GM19239 (cell line): ENCODE results near the gene CDC42SE2.
"Not testable (repeated sequence)": the region's sequence is repeated elsewhere in the genome, so short reads cannot be mapped to it uniquely, and the experiment has no call there.

Source experiments
- DNase-seq: peaks from one replicate; pipeline ENCODE4 v3.0.0; 2011; ENCODE audit warnings: low spot score; ENCODE audit not compliant: insufficient read length
- FAIRE-seq: peaks from 2 replicates; lab custom pipeline; 2011; peaks lifted over from hg19 to GRCh38; lab: Jason Lieb, UNC

Gene CDC42SE2

GRCh38 chr5:131276072-131276471 lies 12.2 kb downstream of the CDC42SE2 start:
- FAIRE-seq (peak; percentile 21), DNase-seq (no peak)

GRCh38 chr5:131277447-131277846 lies 13.6 kb downstream of the CDC42SE2 start:
- FAIRE-seq (no peak), DNase-seq (no peak)

- FAIRE-seq (no peak), DNase-seq (no peak)
Observed at GRCh38 chr5:131277875-131278740, 14.3 kb downstream of the CDC42SE2 start.

GRCh38 chr5:131278741-131279124 lies 14.9 kb downstream of the CDC42SE2 start:
- FAIRE-seq, DNase-seq: not testable (repeated sequence)

GRCh38 chr5:131279204-131279603 lies 15.4 kb downstream of the CDC42SE2 start:
- FAIRE-seq (peak; percentile 72), DNase-seq (no peak)

GRCh38 chr5:131280417-131280816 lies 16.6 kb downstream of the CDC42SE2 start:
- DNase-seq (no peak), FAIRE-seq (peak; percentile 37)

GRCh38 chr5:131281133-131281867 lies 17.4 kb downstream of the CDC42SE2 start:
- peak; percentile 93 for FAIRE-seq

GRCh38 chr5:131281868-131282234 lies 18.0 kb downstream of the CDC42SE2 start:
- no peak for DNase-seq
- FAIRE-seq, result peak; percentile 69

More at GRCh38 chr5:131281133-131281867, 17.4 kb downstream of the CDC42SE2 start:
- no peak for DNase-seq

- no peak for FAIRE-seq
Observed at GRCh38 chr5:131282235-131282634, 18.4 kb downstream of the CDC42SE2 start.

GRCh38 chr5:131285703-131286399 lies 22.0 kb downstream of the CDC42SE2 start:
- DNase-seq, result no peak
- peak; percentile 82 for FAIRE-seq

More at GRCh38 chr5:131282235-131282634, 18.4 kb downstream of the CDC42SE2 start:
- DNase-seq, result no peak

GRCh38 chr5:131286400-131286715 lies 22.5 kb downstream of the CDC42SE2 start:
- no peak for FAIRE-seq

GRCh38 chr5:131288328-131288727 lies 24.5 kb downstream of the CDC42SE2 start:
- DNase-seq (no peak), FAIRE-seq (peak; percentile 65)

More at GRCh38 chr5:131286400-131286715, 22.5 kb downstream of the CDC42SE2 start:
- no peak for DNase-seq

- FAIRE-seq, result peak; percentile 82
- no peak for DNase-seq
Observed at GRCh38 chr5:131289738-131290137, 25.9 kb downstream of the CDC42SE2 start.

- peak; percentile 54 for FAIRE-seq
- no peak for DNase-seq
Observed at GRCh38 chr5:131296213-131296672, 32.4 kb downstream of the CDC42SE2 start.

- no peak for FAIRE-seq
Observed at GRCh38 chr5:131297886-131298285, 34.0 kb downstream of the CDC42SE2 start.

GRCh38 chr5:131299465-131299864 lies 35.6 kb downstream of the CDC42SE2 start:
- FAIRE-seq (no peak), DNase-seq (no peak)

More at GRCh38 chr5:131297886-131298285, 34.0 kb downstream of the CDC42SE2 start:
- DNase-seq, result no peak

- no peak for FAIRE-seq
Observed at GRCh38 chr5:131302506-131302905, 38.7 kb downstream of the CDC42SE2 start.

GRCh38 chr5:131303537-131303936 lies 39.7 kb downstream of the CDC42SE2 start:
- no peak for FAIRE-seq
- no peak for DNase-seq

More at GRCh38 chr5:131302506-131302905, 38.7 kb downstream of the CDC42SE2 start:
- DNase-seq, result no peak

GRCh38 chr5:131304414-131304813 lies 40.6 kb downstream of the CDC42SE2 start:
- FAIRE-seq (peak; percentile 21), DNase-seq (no peak)

GRCh38 chr5:131305138-131305689 lies 41.4 kb downstream of the CDC42SE2 start:
- FAIRE-seq (no peak), DNase-seq (no peak)
